Osteocyte (in vitro differentiated cells): ENCODE data around the gene DNASE2B. TPM values are rescaled to one million over a fixed set of nuclear protein-coding genes. Genes with fewer than 3 reads are reported as not detected.

Experiments
- DNase-seq: peaks from one replicate; pipeline ENCODE4 v3.0.0; 2021; ENCODE audit warnings: mixed read lengths; ENCODE audit not compliant: unreplicated experiment; ENCODE audit errors: extremely low spot score
- H3K27ac Mint-ChIP-seq: one replicate; pipeline ENCODE4 v1.8.0; 2021; ENCODE audit warnings: mild to moderate bottlenecking, mixed read lengths; ENCODE audit not compliant: unreplicated experiment
- H3K27me3 Mint-ChIP-seq: one replicate; pipeline ENCODE4 v1.8.0; 2021; ENCODE audit warnings: mixed read lengths; ENCODE audit not compliant: unreplicated experiment
- H3K36me3 Mint-ChIP-seq: one replicate; pipeline ENCODE4 v1.8.0; 2021; ENCODE audit warnings: mixed read lengths; ENCODE audit not compliant: unreplicated experiment
- H3K4me1 Mint-ChIP-seq: one replicate; pipeline ENCODE4 v1.8.0; 2021; ENCODE audit warnings: mixed read lengths; ENCODE audit not compliant: unreplicated experiment
- H3K4me3 Mint-ChIP-seq: one replicate; pipeline ENCODE4 v1.8.0; 2021; ENCODE audit warnings: mild to moderate bottlenecking, moderate library complexity, mixed read lengths; ENCODE audit not compliant: unreplicated experiment
- H3K9me3 Mint-ChIP-seq: one replicate; pipeline ENCODE4 v1.8.0; 2021; ENCODE audit warnings: mixed read lengths; ENCODE audit not compliant: unreplicated experiment
- CTCF ChIP-seq: fragments of 200-600 bp; sonication (generic); IDR thresholded peaks from 2 replicates; pipeline ENCODE4 v1.5.0; 2021; ENCODE audit warnings: antibody characterized with exemption, mild to moderate bottlenecking, moderate library complexity
- long read RNA-seq: library from polyadenylated mRNA; unstranded; transcript quantifications from one replicate; pipeline ENCODE4 v2.0.0, GENCODE V29; 2021
- total RNA-seq: library from RNA; stranded (reverse); gene quantifications from 2 replicates; pipeline ENCODE4 v1.2.1, GENCODE V29; 2021

The DNASE2B gene
- total RNA-seq, result not detected in 2 replicates
- long read RNA-seq, result 0 reads

- no peaks in the 10 kb centered on the region for H3K4me1 Mint-ChIP-seq
- H3K4me3 Mint-ChIP-seq, result no peak within 1 kb of the TSS
- H3K36me3 Mint-ChIP-seq, result no peaks in the 10 kb centered on the region
- no peak for DNase-seq
- no peaks in the 10 kb centered on the region for H3K9me3 Mint-ChIP-seq
- no peaks in the 10 kb centered on the region for H3K27me3 Mint-ChIP-seq
- H3K27ac Mint-ChIP-seq, result no peak within 1 kb of the TSS
- TF ChIP-seq CTCF, result no peak
These were observed at the start of gene DNASE2B for GRCh38 chr1:84398175-84399155. Gene DNASE2B, plus strand, starts transcription at chr1:84398484. Its CDS starts 81 bp downstream, at chr1:84398565.

- H3K27ac Mint-ChIP-seq, result no peak overlapping the region
- no peaks in the 10 kb centered on the region for H3K4me1 Mint-ChIP-seq
- H3K4me3 Mint-ChIP-seq, result no peak overlapping the region
- H3K27me3 Mint-ChIP-seq, result no peaks in the 10 kb centered on the region
- no peak for TF ChIP-seq CTCF
- DNase-seq, result no peak
- H3K36me3 Mint-ChIP-seq, result no peaks in the 10 kb centered on the region
- H3K9me3 Mint-ChIP-seq, result no peaks in the 10 kb centered on the region
These were observed 49.5 kb upstream of the DNASE2B start for GRCh38 chr1:84348759-84349158.

GRCh38 chr1:84350104-84350503, 48.2 kb upstream of the DNASE2B start:
- no peaks in the 10 kb centered on the region for H3K4me1 Mint-ChIP-seq
- no peaks in the 10 kb centered on the region for H3K9me3 Mint-ChIP-seq
- DNase-seq, result no peak
- no peaks in the 10 kb centered on the region for H3K36me3 Mint-ChIP-seq
- H3K27ac Mint-ChIP-seq, result no peak overlapping the region
- TF ChIP-seq CTCF, result no peak
- no peak overlapping the region for H3K4me3 Mint-ChIP-seq
- H3K27me3 Mint-ChIP-seq, result no peaks in the 10 kb centered on the region

- Mint-ChIP-seq H3K9me3 (no peaks in the 10 kb centered on the region), H3K36me3 (no peaks in the 10 kb centered on the region), H3K4me3 (no peak overlapping the region), H3K27me3 (no peaks in the 10 kb centered on the region), H3K27ac (no peak overlapping the region), H3K4me1 (no peaks in the 10 kb centered on the region)
- no peak for TF ChIP-seq CTCF
- DNase-seq, result no peak
These were observed 47.7 kb upstream of the DNASE2B start for GRCh38 chr1:84350550-84350949.

GRCh38 chr1:84352298-84353106, 45.8 kb upstream of the DNASE2B start:
- H3K4me3 Mint-ChIP-seq, result no peak overlapping the region
- no peak for TF ChIP-seq CTCF
- H3K36me3 Mint-ChIP-seq, result no peaks in the 10 kb centered on the region
- no peaks in the 10 kb centered on the region for H3K4me1 Mint-ChIP-seq
- H3K27me3 Mint-ChIP-seq, result no peaks in the 10 kb centered on the region
- no peaks in the 10 kb centered on the region for H3K9me3 Mint-ChIP-seq
- no peak overlapping the region for H3K27ac Mint-ChIP-seq
- DNase-seq, result no peak
